ENCODE measurements around the gene DENND1B.

DNA sequence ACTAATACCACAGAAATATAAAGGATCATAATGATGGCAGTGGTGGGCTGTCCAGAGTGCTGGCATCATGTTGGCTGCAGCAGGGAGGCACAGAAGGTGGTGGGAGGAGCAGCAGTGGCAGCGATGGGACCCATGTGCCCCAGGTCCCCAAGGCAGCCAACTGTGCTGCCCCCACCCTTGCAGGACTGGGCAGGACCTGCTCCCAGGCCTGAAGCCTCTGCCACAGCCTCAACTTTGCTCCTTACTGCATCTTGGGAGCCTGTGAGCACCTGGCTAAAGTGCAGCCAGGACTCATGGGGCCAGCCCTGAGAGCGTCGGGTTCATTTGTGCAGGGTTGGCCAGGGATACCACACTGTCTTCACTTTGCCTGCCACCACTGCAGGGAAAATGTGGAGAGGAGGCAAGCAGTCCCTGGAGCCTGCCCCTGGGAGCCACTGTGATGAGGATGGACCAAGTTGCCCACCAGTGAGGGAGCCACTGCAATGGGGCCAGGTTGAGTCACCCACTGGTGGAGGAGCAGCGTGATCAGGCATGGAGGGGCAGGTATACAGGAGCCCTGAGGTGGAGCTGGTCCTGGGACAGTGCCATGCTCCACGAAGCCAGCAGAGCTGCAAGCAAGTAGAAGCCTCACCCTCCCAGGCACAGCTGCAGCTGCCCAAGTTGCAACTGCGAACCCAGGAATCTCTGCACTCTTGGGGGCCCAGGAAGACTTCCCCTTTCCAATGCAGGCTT lies 25.3 kb upstream of the DENND1B start:
- TF ChIP-seq, protein P1, sequence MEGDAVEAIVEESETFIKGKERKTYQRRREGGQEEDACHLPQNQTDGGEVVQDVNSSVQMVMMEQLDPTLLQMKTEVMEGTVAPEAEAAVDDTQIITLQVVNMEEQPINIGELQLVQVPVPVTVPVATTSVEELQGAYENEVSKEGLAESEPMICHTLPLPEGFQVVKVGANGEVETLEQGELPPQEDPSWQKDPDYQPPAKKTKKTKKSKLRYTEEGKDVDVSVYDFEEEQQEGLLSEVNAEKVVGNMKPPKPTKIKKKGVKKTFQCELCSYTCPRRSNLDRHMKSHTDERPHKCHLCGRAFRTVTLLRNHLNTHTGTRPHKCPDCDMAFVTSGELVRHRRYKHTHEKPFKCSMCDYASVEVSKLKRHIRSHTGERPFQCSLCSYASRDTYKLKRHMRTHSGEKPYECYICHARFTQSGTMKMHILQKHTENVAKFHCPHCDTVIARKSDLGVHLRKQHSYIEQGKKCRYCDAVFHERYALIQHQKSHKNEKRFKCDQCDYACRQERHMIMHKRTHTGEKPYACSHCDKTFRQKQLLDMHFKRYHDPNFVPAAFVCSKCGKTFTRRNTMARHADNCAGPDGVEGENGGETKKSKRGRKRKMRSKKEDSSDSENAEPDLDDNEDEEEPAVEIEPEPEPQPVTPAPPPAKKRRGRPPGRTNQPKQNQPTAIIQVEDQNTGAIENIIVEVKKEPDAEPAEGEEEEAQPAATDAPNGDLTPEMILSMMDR (IDR thresholded peaks at IDR 0.05; ENCODE audit: poor library complexity, severe bottlenecking) = no peak
- TF ChIP-seq EP300 (conservative IDR thresholded peaks at IDR 0.05; ENCODE audit: poor library complexity, severe bottlenecking) = no peak
- no peak for TF ChIP-seq TAF1 (IDR thresholded peaks at IDR 0.05; ENCODE audit: low read depth)
- TF ChIP-seq MXI1 (conservative IDR thresholded peaks at IDR 0.05; ENCODE audit: poor library complexity, severe bottlenecking) = no peak
- no peak for TF ChIP-seq POLR2AphosphoS5 (IDR thresholded peaks at IDR 0.05)

All from neural cell (in vitro differentiated cells).